ENCODE data around the gene RCAN1. TPM values are rescaled to one million over a fixed set of nuclear protein-coding genes. Genes with fewer than 3 reads are reported as not detected.
A peak's percentile ranks its signal among the peaks of the same experiment; 100 is the strongest.

The RCAN1 gene
- total RNA-seq, 1 donor from 2014 or later, result 31.5 TPM

GRCh38 chr21:34599534-34600101, 15.3 kb downstream of the RCAN1 start:
- DNase-seq (ENCODE audit: low read depth in 2 of 2), result no peak

- peak in 1 of 2 donors; percentile 28 for DNase-seq (ENCODE audit: low read depth in 2 of 2)
Measured at GRCh38 chr21:34598931-34599400, 15.9 kb downstream of the RCAN1 start.

- DNase-seq (ENCODE audit: low read depth in 2 of 2), result no peak
Measured at GRCh38 chr21:34597406-34597805, 17.5 kb downstream of the RCAN1 start.

- DNase-seq (ENCODE audit: low read depth in 2 of 2), result no peak
Measured at GRCh38 chr21:34596561-34597271, 18.2 kb downstream of the RCAN1 start.

GRCh38 chr21:34595457-34595856, 19.5 kb downstream of the RCAN1 start:
- DNase-seq (ENCODE audit: low read depth in 2 of 2), result no peak

- DNase-seq (ENCODE audit: low read depth in 2 of 2), result no peak
Measured at GRCh38 chr21:34594566-34595234, 20.2 kb downstream of the RCAN1 start.

- DNase-seq (ENCODE audit: low read depth in 2 of 2), result peak; percentile 85 to 91
Measured at GRCh38 chr21:34593954-34594531, 20.9 kb downstream of the RCAN1 start.

- DNase-seq (ENCODE audit: low read depth in 2 of 2), result peak; percentile 51 to 84
Measured at GRCh38 chr21:34593423-34593822, 21.5 kb downstream of the RCAN1 start.

- peak in 1 of 2 donors; percentile 40 for DNase-seq (ENCODE audit: low read depth in 2 of 2)
Measured at GRCh38 chr21:34592120-34592955, 22.6 kb downstream of the RCAN1 start.

GRCh38 chr21:34590520-34590919, 24.4 kb downstream of the RCAN1 start:
- DNase-seq (ENCODE audit: low read depth in 2 of 2), result no peak

GRCh38 chr21:34589511-34590282, 25.2 kb downstream of the RCAN1 start:
- DNase-seq (ENCODE audit: low read depth in 2 of 2), result no peak

GRCh38 chr21:34583926-34584563, 30.9 kb downstream of the RCAN1 start:
- DNase-seq (ENCODE audit: low read depth in 2 of 2), result no peak

- DNase-seq (ENCODE audit: low read depth in 2 of 2), result peak; percentile 58 to 74
Measured at GRCh38 chr21:34582506-34583150, 32.3 kb downstream of the RCAN1 start.

- peak in 1 of 2 donors; percentile 99 for DNase-seq (ENCODE audit: low read depth in 2 of 2)
Measured at GRCh38 chr21:34580181-34580700, 34.7 kb downstream of the RCAN1 start.

- DNase-seq (ENCODE audit: low read depth in 2 of 2), result no peak
Measured at GRCh38 chr21:34579411-34579810, 35.5 kb downstream of the RCAN1 start.

GRCh38 chr21:34576041-34576511, 38.8 kb downstream of the RCAN1 start:
- DNase-seq (ENCODE audit: low read depth in 2 of 2), result peak in 1 of 2 donors; percentile 55

- no peak for DNase-seq (ENCODE audit: low read depth in 2 of 2)
Measured at GRCh38 chr21:34574601-34575529, 40.0 kb downstream of the RCAN1 start.

GRCh38 chr21:34571994-34572393, 42.9 kb downstream of the RCAN1 start:
- no peak for DNase-seq (ENCODE audit: low read depth in 2 of 2)
